ENCODE results near the gene HBB. TPM values are rescaled to one million over a fixed set of nuclear protein-coding genes. Genes with fewer than 3 reads are reported as not detected.
"Not testable (repeated sequence)": the region's sequence is repeated elsewhere in the genome, so short reads cannot be mapped to it uniquely, and the experiment has no call there.

Gene HBB
- polyA plus RNA-seq, 10 donors, result 173 to 2,168 (median 503) TPM

GRCh38 chr11:5250543-5251204 lies 23.8 kb upstream of the HBB start:
- DNase-seq, result no peak

GRCh38 chr11:5249807-5250396 lies 23.0 kb upstream of the HBB start, which contains the start of gene HBG1:
Gene HBG1 (minus strand): TSS chr11:5249857. CDS start chr11:5249804, 53 bp downstream.
- not testable (repeated sequence) for DNase-seq

DNA sequence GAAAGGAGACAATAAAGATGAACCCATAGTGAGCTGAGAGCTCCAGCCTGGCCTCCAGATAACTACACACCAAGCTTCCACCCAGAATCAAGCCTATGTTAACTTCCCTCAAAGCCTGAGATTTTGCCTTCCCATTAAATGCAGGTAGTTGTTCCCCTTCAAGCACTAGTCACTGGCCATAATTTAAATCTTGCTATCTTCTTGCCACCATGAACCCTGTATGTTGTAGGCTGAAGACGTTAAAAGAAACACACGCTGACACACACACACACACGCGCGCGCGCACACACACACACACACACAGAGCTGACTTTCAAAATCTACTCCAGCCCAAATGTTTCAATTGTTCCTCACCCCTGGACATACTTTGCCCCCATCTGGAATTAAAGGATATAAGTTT lies 21.6 kb upstream of the HBB start:
- not testable (repeated sequence) for DNase-seq

- DNase-seq, result no peak
Measured at GRCh38 chr11:5247472-5248192, 20.8 kb upstream of the HBB start.

GRCh38 chr11:5246772-5247471 lies 20.1 kb upstream of the HBB start:
- DNase-seq, result no peak

GRCh38 chr11:5245155-5245554 lies 18.3 kb upstream of the HBB start:
- DNase-seq, result no peak

DNA sequence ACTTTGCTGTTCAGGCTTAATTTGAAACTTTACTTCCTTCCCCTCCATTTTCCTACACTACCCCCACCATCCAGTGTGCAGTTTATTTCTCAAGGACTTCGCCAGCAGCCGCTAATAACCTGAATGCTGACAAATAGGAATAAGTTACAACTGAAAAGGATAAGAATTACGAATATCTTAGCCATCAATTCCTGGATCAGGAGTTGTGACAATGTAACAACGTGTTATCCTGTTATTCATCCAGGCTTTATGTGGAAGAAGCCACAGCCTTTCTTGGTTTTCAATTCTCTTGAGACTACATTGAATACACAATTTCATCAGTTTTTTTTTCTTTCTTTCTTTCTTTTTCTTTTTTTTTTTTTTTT lies 16.9 kb upstream of the HBB start:
- DNase-seq, result no peak

DNA sequence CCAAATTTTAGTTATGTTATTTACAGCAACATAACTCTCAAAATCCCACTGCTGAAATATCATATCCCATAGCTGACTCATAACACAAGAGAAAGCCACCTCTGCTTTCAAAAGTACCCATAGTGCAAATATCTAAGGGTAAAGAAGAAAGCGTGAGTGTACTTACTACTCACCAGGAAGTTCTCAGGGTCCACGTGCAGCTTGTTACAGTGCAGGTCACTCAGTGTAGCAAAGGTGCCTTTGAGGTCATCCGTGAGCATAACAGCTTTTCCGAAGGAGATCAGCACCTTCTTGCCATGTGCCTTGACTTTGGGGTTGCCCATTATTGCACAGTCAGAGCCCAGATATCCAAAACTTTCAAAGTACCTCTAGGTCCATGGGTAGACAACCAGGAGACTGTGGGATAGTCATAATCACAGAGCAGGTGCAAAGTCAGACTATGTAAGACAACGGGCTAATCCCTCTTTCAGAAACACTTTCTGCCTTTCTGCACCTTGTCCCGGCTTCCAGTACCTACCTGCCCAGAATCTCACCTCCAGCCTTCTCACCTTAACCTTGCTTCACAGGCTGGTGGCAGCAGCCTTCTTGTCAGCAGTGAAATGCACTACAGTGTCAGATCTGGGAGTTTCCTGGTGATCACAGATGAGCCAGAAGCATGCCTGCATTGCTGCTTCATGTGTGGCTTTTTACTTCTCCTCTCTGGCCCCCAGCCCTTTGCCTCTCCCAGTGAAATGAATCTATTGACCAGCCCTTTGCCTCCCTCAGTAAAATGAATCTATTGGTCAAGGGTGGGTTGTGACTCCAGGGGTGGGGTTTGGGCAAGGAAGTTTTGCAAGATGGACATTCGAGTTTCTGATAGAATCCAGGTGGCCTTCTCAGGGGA lies 16.3 kb upstream of the HBB start:
- DNase-seq, result no peak

GRCh38 chr11:5242208-5242607 lies 15.3 kb upstream of the HBB start:
- no peak for DNase-seq

- no peak for DNase-seq
Measured at GRCh38 chr11:5241458-5241857, 14.6 kb upstream of the HBB start.

DNA sequence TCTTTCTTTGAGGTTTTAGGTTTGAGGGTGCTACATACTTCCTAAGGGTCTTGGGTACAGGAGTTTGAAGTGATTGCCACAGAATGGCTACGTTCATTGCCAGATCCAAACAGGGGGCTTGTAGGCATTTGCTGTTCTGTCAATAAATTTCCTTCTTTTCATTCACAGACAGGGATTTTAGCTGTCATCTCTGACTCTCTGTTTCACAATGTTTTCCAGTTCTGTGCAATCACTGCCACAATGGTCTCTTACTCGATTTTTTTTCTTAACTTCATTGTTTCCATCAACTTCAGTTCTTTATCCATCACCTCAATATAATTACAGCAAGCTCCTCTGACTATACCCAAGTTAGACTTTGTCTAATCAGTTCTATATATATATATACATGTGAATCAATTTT lies 13.6 kb upstream of the HBB start:
- no peak for DNase-seq

GRCh38 chr11:5240056-5240455 lies 13.2 kb upstream of the HBB start:
- no peak for DNase-seq

- DNase-seq, result no peak
Measured at GRCh38 chr11:5239046-5239445, 12.2 kb upstream of the HBB start.

- DNase-seq, result no peak
Measured at GRCh38 chr11:5238486-5238885, 11.6 kb upstream of the HBB start.

DNA sequence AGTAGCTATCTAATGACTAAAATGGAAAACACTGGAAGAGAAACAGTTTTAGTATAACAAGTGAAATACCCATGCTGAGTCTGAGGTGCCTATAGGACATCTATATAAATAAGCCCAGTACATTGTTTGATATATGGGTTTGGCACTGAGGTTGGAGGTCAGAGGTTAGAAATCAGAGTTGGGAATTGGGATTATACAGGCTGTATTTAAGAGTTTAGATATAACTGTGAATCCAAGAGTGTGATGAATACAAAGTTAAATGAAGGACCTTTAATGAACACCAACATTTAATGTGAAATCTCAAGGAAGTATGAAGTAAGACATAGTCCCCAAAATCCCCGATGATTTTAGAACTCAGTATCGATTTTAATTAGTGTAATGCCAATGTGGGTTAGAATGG lies 10.5 kb upstream of the HBB start:
- DNase-seq, result no peak

DNA sequence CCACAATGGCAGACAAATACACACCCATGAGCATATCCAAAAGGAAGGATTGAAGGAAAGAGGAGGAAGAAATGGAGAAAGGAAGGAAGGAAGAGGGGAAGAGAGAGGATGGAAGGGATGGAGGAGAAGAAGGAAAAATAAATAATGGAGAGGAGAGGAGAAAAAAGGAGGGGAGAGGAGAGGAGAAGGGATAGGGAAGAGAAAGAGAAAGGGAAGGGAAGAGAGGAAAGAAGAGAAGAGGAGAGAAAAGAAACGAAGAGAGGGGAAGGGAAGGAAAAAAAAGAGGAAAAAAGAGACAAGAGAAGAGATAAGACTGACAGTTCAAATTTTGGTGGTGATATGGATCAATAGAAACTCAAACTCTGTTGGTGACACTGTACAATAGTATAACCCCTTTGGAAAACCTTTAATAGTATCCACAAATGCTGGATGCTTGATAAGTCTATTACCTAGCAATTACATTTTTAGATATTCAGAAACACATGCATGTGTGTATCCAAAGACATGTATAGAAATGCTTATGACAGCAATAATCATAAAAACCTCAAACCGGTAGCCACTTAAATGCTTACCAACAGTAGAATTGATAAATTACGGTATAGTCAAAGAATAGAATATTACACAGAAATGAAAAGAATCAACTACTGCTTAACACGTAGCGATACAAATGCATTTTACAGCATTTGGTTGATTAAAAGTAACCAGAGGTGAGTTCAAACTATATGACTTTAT lies 8.7 kb upstream of the HBB start:
- DNase-seq, result no peak

GRCh38 chr11:5234381-5234834 lies 7.5 kb upstream of the HBB start, which contains the start of gene HBD:
Gene HBD (minus strand): TSS chr11:5234483. CDS start chr11:5234433, 50 bp downstream.
- no peak for DNase-seq

- no peak for DNase-seq
Measured at GRCh38 chr11:5233307-5233706, 6.4 kb upstream of the HBB start.

DNA sequence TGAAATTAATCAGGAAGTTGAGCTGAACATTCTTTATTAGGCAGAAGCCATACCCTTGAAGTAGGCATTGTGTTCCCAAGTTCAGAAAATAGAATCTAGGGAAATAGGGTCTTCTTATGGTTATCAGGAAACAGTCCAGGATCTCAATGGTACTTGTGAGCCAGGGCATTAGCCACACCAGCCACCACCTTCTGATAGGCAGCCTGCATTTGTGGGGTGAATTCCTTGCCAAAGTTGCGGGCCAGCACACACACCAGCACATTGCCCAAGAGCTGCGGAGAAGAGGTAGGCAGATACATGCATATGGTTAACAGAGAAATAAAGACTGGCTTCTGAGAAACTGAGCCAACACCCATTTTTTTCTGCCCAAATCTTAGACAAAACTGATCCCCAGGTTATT lies 6.0 kb upstream of the HBB start:
- no peak for DNase-seq

DNA sequence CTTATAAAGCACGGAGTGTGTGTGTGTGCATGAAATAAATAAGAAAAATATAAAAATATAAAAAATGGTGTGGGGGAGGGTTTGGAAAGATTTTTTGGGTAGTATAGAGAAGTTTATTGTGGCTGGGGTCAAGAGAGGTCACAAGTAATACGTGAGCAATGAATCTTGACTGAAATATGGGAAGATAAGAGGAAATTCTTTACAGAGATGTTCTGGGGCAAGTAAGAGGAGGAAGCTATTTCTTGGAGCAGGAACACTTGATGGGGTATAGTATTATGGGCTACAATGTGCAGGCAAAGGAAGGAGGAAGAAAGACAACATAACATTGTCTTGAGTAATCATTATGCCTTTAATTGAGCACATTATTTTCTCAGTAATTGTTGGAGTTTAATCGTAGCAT lies 5.3 kb upstream of the HBB start:
- DNase-seq, result no peak

DNA sequence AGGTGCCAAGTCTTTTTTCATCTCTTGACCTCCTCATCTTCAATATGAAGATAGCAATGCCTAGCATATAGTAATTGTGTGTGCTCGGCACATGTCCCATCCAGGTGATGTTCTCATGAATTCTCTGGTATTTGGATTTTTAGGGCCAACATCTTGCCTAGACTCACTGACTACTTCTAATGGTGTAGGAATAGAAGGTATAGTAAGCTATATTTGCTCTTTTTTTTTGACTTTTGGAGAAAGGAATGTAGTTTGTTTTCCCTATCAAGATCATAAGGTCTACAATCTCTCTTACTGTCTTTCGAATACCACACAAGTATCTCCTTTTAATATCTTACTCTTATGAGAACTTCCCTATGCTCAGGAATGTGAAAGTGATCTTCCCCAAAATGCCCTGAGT lies 4.2 kb upstream of the HBB start:
- no peak for DNase-seq

Measured in muscle of back (tissue), 11 donors.